ENCODE results near the gene HSD17B7. TPM values are rescaled to one million over a fixed set of nuclear protein-coding genes. Genes with fewer than 3 reads are reported as not detected.
"Not testable (repeated sequence)": the region's sequence is repeated elsewhere in the genome, so short reads cannot be mapped to it uniquely, and the experiment has no call there.

Gene HSD17B7
- total RNA-seq, 1 donor = 8.4 TPM

DNA sequence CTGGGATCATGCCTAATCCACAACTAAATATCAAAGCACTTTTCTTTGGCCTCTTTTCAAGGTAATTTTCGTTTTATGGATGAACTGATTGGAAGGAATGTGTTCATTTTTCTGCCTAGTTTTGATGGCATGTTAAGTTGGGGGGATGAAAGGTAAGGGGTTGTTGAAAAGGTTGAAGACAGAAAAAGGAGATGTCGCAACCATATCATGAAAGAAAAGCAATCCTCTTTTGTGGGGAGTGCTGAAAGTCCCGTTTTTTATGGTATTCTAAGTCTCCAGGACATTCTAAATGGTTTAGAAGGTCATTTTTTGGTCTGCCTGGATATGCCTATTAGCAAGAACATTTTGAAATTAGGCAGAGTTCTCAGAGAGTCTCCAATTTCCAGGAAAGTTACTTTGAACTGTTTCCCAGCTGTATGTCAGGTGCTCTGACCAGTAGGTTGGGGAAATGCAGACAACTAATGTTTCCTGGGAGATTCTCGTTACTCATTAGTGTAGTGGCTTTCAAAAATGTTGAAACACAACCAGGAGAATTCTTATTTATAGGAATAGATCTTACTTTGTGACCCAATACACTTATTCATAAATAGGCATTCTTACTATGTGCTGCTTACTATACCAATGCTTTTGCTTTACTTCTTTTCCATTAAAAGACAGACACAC, 6.2 kb downstream of the HSD17B7 start:
- not testable (repeated sequence) for H3K4me3 ChIP-seq (ENCODE audit: low read depth, low read length); DNase-seq (ENCODE audit: low read depth)

DNA sequence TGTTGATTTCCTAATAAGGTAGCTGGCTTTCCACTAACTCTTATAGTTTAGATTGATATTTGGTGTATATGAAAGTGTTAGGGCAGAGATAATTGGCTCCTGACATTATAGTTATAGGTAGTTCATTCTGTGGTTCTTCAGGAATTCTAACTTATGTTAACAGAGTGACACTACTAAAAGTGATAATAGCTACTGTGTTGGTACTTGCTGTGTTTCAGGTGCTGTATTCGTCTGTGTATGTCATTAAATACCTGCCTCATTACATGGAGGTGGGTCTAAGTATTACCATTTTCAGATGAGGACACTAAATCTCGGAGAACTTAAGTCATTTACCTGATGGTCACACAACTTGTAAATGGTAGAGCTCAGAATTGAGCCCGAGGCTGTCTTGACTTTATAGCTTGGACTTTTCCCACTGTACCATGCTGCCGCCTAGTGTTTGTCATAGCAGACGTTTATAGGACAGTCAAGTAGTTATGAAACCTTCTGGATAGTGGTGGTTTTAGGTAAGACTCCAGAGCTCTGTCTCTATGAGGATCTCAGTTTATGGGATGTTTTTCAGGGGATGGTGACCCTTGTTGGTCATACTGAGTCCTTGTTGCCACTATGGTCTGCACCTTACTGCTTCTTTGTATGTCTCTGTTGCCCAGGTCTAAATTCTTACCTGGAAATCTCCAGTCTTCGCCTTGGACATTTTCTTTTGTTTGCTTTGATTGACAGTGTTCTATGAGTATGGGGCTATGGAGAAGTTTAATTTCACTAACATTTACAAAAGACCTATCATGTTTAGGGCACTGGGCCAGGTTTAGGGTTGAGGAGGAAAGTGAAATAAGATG, 9.7 kb downstream of the HSD17B7 start:
- TF ChIP-seq, protein P1, sequence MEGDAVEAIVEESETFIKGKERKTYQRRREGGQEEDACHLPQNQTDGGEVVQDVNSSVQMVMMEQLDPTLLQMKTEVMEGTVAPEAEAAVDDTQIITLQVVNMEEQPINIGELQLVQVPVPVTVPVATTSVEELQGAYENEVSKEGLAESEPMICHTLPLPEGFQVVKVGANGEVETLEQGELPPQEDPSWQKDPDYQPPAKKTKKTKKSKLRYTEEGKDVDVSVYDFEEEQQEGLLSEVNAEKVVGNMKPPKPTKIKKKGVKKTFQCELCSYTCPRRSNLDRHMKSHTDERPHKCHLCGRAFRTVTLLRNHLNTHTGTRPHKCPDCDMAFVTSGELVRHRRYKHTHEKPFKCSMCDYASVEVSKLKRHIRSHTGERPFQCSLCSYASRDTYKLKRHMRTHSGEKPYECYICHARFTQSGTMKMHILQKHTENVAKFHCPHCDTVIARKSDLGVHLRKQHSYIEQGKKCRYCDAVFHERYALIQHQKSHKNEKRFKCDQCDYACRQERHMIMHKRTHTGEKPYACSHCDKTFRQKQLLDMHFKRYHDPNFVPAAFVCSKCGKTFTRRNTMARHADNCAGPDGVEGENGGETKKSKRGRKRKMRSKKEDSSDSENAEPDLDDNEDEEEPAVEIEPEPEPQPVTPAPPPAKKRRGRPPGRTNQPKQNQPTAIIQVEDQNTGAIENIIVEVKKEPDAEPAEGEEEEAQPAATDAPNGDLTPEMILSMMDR (IDR thresholded peaks at IDR 0.05; ENCODE audit: insufficient read depth, low read length) = peak; percentile 75

DNA sequence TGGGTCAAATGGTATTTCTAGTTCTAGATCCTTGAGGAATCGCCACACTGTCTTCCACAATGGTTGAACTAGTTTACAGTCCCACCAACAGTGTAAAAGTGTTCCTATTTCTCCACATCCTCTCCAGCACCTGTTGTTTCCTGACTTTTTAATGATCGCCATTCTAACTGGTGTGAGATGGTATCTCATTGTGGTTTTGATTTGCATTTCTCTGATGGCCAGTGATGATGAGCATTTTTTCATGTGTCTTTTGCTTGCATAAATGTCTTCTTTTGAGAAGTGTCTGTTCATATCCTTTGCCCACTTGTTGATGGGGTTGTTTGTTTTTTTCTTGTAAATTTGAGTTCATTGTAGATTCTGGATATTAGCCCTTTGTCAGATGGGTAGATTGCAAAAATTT, 17.0 kb downstream of the HSD17B7 start:
- not testable (repeated sequence) for H3K4me3 ChIP-seq (ENCODE audit: low read depth, low read length); DNase-seq (ENCODE audit: low read depth)

More for the DNA sequence above, 9.7 kb downstream of the HSD17B7 start:
- DNase-seq (ENCODE audit: low read depth) = peak; percentile 82
- H3K4me3 ChIP-seq (ENCODE audit: low read depth, low read length) = not testable (repeated sequence)

DNA sequence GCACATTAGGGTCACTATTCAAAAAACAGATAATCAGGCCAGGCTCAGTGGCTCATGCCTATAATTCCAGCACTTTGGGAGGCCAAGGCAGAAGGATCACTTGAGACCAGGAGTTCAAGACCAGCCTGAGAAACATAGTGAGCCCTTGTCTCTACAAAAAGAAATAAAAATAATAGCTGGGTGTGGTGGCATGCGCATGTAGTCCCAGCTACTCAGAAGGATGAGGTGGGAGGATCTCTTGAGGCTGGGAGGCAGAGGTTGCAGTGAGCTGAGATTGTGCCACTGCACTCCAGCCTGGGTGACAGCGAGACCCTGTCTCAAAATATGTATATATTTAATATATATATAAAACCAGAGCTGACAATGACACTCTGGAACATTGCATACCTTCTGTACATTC, 21.9 kb downstream of the HSD17B7 start:
- H3K4me3 ChIP-seq (ENCODE audit: low read depth, low read length); DNase-seq (ENCODE audit: low read depth): not testable (repeated sequence)

DNA sequence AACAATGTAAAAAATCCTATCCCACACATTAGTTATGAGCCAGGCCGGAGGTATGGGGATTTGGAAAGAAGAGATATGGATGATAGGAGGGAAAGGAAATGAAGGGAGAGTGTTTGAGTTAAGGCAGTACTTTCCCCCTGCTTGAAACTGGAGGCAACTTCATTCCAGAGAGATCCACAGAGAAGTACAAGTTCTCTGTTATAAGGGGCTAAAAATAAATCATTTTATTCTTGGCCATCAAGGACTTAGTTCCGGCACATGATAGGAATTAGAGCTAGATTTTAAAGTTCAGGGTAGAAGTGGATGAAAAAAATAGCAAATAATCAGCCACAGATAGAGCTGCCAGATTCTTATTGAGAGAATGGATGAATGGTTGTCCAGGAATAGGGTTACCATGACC, 27.6 kb downstream of the HSD17B7 start:
- H3K4me3 ChIP-seq (ENCODE audit: low read depth, low read length) = not testable (repeated sequence)

DNA sequence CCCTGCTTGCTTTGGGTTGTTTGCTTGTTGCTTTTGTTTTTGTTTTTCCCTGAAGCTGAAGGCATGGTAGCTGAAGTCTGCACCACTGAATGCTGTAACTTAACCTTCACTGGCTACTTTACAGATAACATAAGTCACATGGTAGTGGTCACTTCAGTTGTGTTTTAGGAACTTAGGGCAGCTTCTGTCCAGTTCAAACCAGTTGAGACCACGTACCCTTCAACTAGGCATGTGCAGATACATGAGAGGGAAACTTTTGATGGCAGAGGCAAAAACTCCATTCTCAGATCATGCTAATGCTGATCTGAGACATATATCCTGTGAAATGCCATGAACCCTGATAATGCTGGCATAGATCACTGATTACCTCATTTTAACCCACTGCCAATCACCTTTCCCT, 28.2 kb downstream of the HSD17B7 start:
- DNase-seq (ENCODE audit: low read depth); H3K4me3 ChIP-seq (ENCODE audit: low read depth, low read length): not testable (repeated sequence)

More for the DNA sequence above, 27.6 kb downstream of the HSD17B7 start:
- not testable (repeated sequence) for DNase-seq (ENCODE audit: low read depth)

DNA sequence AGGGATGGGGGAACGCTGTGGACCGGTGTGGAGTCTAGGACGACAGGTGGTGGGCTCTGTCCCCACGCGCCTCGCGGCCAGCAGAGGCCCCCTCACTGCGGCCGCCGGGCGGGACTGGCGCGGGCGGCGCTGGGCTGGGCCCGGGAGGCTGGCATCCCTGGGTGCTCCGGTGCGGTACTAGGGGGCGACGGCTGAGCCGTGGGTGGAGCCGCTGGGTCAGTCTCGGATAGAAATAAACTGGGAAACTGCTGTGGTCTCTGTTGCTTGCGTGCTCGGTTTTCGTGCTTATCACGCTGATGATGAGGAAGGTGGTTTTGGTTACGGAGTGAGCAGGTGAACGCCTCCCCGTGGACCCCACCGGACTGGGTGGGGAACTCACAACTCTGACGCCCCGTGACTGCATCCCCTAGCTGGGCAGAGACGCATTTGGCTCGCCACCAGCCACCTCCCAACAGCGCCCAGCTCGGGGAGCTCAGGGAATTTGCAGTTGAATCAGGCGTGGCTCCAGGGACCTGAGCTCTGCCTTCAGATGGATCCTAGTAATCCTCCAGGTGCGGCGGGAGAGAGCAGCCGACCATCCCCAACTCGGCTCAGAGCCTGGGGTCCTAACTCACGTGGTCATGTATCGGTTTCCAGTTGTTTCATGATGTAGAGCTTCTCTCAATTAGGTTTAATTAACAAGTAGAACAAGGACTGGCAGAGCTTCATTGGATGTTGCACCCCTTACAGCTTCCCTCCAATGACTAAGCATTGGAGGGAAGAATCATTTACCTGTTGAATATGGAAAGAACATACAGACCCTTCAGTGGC, 32.1 kb downstream of the HSD17B7 start:
- no peak for DNase-seq (ENCODE audit: low read depth)
- TF ChIP-seq, protein P1 (IDR thresholded peaks at IDR 0.05; ENCODE audit: insufficient read depth, low read length) = no peak
- H3K4me3 ChIP-seq (ENCODE audit: low read depth, low read length) = peak overlapping the region; percentile 64

DNA sequence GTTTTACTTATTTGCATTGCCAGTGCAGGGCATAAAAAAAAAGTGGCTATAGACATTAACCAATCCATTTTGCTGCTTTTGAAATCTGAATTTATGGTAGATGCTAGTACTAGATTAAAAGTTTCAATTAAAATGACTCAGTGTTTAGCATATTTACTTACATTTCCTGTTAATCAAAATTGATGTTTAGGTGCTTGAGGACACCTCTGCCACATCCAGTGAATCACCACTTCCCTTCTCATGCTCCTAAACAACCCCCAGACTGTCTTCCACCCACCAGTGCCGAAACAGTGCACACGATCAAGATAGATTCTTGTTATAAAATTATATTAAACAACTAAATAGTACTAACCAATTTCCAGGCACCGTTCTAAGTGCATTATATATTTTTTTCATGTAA, 32.7 kb downstream of the HSD17B7 start:
- DNase-seq (ENCODE audit: low read depth) = no peak
- TF ChIP-seq, protein P1 (IDR thresholded peaks at IDR 0.05; ENCODE audit: insufficient read depth, low read length) = no peak
- H3K4me3 ChIP-seq (ENCODE audit: low read depth, low read length) = no peak overlapping the region

DNA sequence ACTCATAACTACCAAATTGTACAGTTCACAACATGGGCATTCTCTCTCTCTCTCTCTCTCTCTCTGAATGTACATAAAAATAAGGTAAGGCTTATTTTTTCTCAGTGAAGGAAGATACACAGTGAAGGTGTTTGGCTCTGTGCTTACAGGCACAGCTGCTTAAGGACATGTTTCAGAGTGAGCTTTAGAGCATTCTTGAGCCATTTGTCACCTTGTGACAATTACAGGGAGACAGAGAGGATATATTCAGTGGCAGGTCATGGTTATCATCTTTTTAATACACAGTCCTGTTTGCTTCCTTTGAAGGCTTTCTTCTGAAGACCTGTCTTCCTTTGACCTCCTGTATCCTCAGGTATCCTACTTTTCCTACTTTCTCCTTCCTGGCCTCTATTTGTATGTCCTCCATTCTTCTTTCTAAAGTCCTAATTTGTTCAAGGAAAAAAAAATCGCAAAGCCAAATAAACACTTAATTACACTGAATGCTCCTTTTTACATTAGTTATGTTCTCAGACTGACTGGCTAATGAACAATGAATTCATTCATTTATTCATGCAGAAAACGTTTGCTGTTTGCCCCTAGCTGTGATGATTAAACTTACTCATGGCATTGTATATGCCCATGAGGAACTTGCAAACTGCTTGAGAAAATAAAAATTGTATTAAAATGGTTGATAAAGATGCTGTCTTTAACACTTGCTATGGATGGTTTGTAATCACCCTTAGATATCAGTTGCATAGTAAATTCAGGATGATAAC, 33.4 kb downstream of the HSD17B7 start:
- H3K4me3 ChIP-seq (ENCODE audit: low read depth, low read length) = no peak overlapping the region
- TF ChIP-seq, protein P1 (IDR thresholded peaks at IDR 0.05; ENCODE audit: insufficient read depth, low read length) = no peak
- DNase-seq (ENCODE audit: low read depth) = no peak

Data from fibroblast of the aortic adventitia (primary cell).